ENCODE data around the gene GLCE.
A peak's percentile ranks its signal among the peaks of the same experiment; 100 is the strongest.

The GLCE gene

DNA sequence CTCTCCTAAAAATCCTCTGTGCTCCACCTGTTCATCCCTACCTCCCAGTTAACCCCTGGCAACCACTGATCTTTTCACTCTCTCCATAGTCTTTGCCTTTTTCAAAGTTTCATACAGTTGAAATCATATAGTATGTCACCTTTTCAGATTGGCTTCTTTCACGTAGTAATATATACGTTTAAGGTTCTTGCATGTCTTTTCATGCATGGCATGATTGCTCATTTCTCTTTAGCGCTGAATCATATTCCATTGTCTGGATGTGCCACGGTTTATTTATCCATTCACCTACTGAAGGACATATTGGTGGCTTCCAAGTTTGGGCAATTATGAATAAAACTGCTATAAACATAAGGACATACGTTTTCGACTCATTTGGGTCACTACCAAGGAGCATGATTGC is 28.7 kb downstream of the GLCE start:
- no peak overlapping the region for H3K4me3 ChIP-seq (ENCODE audit: low read length)
- DNase-seq (ENCODE audit: low read depth, low spot score) = no peak

DNA sequence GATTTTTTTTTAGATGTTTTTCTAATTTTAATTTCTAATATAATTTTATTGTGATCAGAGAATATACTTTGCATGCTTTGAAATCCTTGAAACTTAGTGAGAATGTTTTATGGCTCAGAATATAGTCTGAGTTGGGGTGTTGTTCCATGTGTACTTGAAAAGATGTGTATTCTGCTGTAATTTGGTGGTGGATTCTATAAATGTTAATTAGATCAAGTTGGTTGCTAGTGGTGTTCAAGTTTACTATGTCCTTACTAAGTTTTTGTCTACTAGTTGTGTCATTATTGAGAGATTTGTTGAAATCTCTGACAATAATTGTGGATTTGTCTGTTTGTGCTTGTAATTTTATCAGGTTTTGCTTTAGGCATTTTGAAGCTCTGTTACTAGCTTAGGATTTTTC is 29.7 kb downstream of the GLCE start:
- H3K4me3 ChIP-seq (ENCODE audit: low read length) = no peak overlapping the region
- DNase-seq (ENCODE audit: low read depth, low spot score) = no peak

DNA sequence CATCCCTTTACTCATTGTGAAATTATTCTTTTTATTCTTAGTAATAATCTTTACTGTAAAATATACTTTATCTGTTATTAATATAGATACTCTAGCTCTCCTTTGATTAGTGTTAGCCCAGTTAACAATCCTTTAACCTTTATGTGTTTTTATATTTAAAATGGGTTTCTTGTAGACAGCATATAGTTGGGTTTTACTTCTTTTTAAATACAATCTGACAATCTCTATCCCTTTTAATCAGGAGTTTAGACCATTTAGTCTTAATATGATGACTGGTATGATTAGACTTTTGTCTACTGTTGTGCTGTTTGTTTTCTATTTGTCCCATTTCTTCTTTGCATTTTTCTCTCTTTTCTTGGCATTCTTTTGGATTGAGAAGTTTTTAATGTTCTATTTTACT is 30.1 kb downstream of the GLCE start:
- no peak for DNase-seq (ENCODE audit: low read depth, low spot score)
- H3K4me3 ChIP-seq (ENCODE audit: low read length) = no peak overlapping the region

DNA sequence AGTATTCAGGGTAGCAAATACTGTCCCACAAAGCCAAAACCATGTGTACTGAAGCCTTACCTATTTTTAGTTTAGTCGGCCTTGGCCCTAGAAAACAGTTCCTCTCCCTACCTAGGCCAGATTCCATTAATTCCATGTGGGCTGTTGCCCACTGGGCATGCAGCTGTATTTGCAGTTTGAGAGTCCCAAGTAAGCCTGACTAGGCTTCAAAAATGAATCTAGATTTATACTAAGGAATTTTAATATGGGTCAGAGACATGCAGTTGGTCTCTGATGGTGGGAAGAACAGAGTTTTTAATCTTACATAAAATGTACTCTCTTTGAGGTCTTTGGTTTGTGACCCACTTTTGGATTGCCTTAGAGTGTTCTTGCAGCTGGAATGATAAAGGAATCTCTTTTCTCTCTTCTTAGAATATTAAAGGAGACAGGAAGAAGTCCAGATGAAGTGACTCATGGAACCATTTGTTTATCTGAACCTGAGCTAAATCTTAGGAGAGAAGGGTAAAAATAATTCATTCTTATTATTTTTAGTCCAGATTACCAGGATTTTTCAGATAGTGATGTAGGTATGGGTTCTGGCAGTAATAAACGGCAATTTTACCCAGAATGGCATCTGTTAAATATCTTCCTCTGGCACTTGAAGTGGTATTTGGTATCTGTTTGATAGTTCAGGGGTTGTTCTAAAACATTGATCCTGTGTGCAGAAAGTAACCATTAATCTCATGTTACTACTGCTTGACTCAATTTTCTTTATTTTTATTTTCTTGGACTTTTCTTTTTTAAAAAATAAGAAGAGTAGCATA is 33.8 kb downstream of the GLCE start:
- DNase-seq (ENCODE audit: low read depth, low spot score) = no peak
- no peak overlapping the region for H3K4me3 ChIP-seq (ENCODE audit: low read length)

DNA sequence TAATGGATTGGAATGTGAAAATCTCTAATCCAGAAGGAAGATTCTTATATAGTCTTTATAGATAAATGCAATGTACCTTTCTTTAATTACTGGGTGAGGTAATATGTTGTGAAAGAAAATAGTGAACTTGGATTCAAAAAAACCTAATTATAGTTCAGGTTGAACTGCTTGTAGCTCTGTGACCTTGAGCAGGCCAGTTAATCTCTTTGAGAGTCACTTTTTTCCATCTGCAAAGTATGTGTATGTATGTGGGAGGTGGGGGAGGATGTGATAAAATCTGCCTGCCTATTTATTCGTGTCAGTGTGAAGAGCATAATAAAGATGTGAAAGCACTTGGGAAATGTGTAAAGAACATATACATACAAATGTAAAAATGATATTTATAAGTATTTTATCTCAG is 34.4 kb downstream of the GLCE start:
- no peak for DNase-seq (ENCODE audit: low read depth, low spot score)
- no peak overlapping the region for H3K4me3 ChIP-seq (ENCODE audit: low read length)

DNA sequence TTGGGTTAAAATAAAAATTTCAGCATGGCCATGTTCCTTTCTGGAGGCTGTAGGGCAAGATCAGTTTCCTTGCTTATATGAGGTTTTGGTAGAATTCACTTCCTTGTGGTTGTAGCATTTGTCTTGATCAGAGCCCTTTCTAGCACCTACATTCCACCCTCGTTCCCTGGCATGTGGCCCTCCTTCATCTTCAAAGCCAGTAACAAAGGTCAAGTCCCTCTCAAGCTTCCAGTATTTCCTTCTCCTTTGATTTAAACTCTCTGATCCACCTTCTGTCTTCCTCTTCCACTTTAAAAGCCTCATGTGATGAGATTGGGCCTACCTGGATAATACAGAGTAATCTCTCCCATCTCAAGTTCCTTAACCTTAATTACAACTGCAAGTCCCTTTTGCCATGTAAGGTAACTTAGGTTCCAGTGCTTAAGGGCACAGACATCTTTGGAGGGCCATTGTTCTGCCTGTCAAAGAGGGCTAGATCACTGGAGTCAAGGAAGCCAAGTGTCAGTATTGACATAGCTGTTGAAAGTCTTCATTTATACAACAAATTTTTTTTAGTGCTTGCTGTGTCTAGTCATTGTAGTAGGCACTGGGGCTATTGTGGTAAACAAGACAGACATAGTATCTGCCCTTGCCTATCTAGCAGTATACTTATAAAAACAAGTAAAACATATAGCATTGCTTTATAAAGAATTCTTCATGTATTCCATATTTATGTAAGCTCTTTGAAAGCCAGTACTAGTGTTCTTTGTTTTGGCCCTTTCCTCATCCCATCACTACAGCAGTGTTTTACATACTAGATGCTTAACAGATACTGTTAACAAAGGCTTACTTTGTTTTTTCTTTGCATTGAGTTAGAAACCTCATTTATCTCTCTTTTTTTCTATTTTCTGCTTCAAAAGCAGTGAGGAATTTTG is 40.7 kb downstream of the GLCE start:
- no peak overlapping the region for H3K4me3 ChIP-seq (ENCODE audit: low read length)
- DNase-seq (ENCODE audit: low read depth, low spot score) = no peak

DNA sequence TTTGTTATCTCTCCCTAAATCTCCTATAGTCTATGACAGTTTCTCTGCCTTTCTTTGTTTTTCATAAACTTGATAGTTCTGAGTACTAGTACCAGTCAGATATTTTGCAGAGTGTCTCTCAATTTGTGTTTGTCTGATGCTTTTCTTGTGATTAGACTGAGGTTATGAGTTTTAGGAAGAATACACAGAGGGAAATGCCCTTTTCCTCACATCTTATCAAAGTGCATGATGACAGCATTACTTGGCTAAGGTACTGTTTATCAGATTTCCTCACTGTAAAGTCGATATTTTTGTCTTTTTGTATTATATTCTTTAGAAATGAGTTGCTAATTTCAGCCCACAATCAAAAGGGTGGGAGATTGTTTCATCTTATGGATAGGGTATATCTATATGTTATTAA is 45.6 kb downstream of the GLCE start:
- H3K4me3 ChIP-seq (ENCODE audit: low read length) = no peak overlapping the region
- no peak for DNase-seq (ENCODE audit: low read depth, low spot score)

DNA sequence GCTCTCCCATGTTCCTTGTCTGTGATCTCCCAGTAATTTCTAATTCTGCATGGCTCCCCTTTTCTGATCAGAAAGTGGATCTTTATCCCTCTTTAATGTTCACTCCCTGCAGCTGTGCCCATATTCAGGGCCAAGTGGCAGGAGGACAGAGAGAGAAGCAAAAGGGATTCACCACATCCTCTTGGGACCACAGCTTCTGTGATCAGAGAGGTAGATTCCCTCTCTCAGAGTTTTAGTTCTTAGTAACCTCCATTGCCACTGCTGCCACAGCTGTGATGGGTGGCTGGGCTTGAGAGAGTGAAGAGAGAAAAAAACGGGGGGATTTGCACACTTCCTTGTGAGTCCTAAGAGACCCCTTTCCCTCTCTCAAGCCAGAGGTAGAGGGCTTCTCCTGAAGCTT is 49.2 kb downstream of the GLCE start:
- DNase-seq (ENCODE audit: low read depth, low spot score) = peak; percentile 54
- no peak overlapping the region for H3K4me3 ChIP-seq (ENCODE audit: low read length)

DNA sequence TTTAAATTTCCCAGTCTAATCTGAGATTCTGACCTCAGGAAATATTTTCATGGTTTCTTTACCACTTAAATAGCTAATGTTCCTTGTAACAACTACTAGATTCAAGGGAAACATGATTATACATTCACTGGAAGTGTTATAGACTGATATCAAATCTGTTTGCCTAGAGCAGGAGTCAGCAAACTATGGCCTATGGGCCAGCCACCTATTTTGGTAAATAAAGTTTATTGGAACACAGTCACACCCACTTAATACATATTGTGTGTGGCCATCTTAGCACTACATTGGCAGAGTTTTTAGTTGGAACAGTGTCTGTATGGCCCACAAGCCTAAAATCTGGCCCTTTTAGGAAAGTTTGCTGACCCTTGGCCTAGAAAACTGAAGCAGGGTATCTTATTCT is 50.1 kb downstream of the GLCE start:
- no peak for DNase-seq (ENCODE audit: low read depth, low spot score)
- no peak overlapping the region for H3K4me3 ChIP-seq (ENCODE audit: low read length)

DNA sequence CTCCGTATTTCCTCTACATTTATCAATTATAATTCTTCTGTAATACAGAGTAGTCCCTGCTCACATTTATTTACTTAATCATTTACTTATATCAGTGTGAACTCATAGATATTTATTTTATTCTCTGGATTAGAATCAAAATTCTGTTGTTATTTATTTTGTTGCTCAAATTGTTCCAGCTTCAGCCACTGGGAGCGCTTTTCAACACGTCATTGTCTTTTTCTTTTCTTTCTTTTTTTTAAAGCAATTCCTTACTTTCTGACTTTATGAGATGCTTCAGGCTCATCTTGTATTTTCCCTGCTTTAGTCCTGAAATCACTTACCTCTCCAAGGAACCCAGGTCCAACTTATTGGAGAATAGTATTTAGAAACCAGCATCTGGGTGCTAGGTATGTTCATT is 53.4 kb downstream of the GLCE start:
- H3K4me3 ChIP-seq (ENCODE audit: low read length) = no peak overlapping the region
- no peak for DNase-seq (ENCODE audit: low read depth, low spot score)

DNA sequence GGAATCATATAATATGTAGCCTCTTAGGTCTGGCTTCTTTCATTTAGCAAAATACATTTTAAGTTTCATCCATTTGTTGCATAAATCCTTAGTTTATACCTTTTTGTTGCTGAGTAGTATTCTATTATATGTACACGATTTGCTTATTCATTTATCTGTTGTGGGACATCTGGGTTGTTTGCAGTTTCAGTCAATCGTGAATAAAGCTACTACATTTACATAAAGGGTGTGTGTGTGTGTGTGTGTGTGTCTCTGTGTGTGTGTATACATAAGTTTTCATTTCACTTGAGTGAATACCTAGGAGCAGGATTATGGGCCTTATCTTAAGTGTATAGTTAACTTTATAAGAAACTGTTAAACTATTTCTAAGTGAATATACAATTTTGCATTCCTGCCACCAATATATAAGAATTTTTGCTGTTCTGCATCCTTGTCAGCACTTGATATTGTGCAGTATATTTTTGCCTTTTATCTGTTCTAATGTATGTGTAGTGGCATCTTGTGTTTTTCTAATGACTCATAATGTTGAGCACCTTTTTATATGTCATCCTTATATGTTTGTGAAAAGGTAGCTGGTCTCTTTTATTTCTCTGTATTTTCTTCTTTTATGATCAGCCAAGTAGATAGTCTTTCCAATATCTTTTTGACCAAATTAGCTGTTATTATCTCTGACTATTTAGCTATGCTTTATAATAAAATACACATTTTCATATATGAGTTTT is 55.0 kb downstream of the GLCE start:
- H3K4me3 ChIP-seq (ENCODE audit: low read length) = no peak overlapping the region
- no peak for DNase-seq (ENCODE audit: low read depth, low spot score)

DNA sequence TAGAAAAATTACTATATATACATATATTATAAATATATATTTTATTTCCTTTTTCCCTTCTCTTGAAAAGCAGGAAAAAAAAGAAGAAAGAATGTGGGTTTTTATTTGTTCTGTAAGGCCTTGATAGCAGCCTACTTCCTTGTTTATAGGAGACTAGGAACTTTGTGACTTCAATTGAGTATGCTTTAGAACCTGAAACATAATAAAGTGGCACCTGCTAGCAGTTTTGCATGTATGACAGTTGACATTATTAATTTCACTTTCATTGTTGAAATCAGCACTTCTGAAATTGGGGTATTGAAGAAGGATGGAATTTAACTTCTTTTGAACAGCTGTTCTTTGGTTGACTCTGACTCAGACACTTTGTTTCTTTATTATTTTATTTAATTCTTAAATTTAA is 56.9 kb downstream of the GLCE start:
- no peak for DNase-seq (ENCODE audit: low read depth, low spot score)
- no peak overlapping the region for H3K4me3 ChIP-seq (ENCODE audit: low read length)

DNA sequence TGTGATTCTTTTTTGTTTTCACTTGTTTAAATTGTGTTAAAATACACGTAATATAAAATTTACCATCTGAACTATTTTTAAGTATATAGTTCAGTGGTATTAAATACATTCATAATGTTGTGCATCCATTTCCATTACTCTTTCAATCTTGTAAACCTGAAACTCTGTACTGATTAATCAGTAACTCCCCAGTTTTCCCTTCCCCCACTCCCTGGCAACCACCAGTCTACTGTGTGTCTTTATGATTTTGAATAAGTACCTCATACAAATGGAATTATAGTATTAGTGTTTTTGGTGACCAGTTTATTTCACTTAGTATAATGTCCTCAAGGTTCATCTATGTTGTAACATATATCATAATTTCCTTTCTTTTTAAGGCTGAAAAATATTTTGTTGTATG is 59.3 kb downstream of the GLCE start:
- no peak overlapping the region for H3K4me3 ChIP-seq (ENCODE audit: low read length)
- no peak for DNase-seq (ENCODE audit: low read depth, low spot score)

DNA sequence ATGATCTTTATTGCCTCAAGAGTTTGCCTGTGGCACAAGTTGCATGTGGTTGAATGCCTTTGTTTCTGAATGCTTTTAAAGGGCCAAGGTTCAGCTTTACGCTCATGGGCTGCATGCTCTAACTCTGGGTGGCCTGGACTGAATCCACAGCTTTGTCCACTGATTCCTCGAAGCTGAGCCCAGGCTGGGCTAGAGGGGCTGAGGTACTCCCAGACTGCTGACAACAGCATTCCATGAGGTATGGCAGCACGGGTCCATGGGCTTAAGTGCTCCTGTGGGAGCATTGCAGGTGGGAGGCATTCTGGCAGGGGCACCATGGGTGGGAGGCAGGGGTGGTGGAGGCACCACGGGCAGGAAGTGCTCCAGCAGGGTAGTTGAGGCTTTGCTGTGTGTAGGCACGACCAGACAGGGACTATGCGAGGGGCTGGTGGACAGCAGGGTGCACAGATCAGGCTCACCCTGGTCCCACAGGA is 61.6 kb downstream of the GLCE start:
- no peak for DNase-seq (ENCODE audit: low read depth, low spot score)
- H3K4me3 ChIP-seq (ENCODE audit: low read length) = no peak overlapping the region

DNA sequence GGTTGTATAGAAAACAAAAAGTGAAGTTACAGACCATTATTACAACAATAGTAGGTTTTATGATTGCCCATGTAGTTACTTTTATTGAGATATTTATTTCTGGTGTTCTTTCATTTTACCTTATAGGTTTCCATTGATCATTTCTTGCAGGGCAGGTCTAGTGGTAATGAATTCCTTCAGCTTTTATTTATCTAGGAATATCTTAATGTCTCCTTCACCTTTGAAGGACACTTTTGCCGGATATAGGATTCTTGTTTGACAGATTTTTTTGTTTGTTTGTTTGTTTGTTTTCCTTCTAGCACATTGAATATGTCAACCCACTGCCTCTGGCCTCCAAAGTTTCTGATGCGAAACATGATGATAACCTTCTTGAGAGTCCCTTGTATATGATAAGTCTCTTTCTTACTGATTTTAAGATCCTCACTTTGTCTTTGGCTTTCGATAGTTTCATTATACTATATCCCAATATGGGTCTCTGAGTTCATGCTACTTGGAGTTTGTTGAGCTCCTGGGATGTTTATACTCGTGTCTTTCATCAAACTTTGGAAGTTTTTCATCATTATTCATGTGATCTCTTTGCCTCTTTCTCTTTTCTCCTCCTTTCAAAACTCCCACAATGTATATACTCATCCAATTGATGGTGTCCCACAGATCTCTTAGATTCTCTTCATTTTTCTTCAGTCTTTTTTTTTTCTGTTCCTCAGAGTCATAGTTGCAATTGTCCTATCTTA is 62.8 kb downstream of the GLCE start:
- DNase-seq (ENCODE audit: low read depth, low spot score) = no peak
- no peak overlapping the region for H3K4me3 ChIP-seq (ENCODE audit: low read length)

DNA sequence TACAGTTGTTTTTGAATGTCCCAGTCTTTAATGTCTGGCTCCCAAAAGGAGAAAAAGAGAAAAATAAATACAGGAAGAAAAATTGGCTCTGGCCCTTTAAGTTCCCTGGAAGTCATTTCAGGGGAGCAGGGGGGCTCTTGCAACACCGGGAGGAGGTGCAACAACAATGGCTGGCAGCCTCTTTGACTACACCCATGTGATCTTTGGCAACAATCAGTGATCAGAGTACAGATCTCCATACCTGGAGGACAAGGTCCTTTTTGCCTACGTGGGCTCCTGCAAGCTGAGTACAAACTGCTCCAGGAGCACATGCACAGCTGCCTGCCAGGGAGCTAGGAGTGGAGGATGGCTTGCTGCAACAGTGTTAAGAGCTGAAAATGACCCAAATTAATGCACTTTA is 63.9 kb downstream of the GLCE start:
- H3K4me3 ChIP-seq (ENCODE audit: low read length) = no peak overlapping the region
- DNase-seq (ENCODE audit: low read depth, low spot score) = no peak

DNA sequence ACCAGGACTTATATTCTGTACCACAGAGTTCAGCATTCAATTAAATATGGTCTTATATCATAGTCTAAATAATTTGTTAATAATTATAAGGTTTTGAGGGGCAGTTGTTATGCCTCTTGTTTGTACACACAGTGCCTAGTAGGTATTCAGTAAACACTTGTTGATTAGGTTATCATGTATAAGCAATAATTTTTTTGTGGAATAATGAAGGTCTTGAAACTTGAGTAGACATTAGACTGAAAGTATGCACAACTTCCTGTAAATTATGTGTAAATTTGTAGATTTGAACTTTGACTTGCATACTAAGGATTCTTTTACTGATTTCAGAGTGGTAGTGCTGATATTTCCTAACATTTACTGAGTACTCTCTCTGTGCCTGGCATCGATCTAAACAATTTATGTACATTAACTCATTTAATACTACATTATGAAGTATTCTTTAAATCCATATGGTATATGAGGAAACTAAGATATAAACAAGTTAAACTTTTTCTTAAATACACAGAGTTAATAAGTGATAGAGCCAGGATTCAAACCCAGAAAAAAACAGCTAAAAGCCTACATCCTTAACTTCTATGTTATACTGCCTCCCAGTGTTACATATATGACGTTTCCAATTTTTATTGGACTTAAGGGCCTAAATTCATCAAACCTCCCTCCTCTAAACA is 65.1 kb downstream of the GLCE start:
- no peak overlapping the region for H3K4me3 ChIP-seq (ENCODE audit: low read length)

DNA sequence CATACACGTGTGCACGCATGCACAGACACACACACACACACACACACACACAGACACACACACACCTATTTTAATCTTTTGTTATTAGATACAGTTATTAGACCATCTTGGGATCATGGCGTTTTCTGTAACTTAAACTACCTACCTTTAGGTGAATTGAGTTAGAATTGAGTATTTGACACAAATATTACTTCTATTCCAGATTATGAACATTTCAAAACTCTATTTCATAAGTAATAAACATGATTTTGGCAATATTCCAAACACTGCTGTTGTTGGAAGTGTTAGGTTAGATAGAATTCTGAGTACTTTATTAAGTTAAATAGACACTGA is 65.6 kb downstream of the GLCE start:
- DNase-seq (ENCODE audit: low read depth, low spot score) = no peak
- H3K4me3 ChIP-seq (ENCODE audit: low read length) = no peak overlapping the region

More for the DNA sequence above, 65.1 kb downstream of the GLCE start:
- peak; percentile 11 for DNase-seq (ENCODE audit: low read depth, low spot score)

DNA sequence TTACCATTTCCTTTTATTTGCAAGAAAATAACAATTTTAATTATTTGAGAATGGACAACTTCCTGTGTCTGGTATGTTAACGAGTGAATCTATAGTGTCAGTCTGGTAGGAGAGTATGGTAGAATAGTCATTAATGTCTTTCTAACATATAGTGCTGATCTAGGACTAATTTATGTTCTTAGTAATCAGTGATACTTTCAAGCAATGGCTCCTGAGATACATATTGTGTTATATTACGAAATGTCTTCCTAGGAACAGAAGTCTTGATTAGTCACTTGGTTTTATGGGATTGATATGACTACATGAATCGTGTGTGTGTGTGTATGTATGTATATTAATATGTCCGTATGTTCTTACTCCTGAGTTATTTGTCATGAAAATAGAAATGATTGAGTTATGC is 71.7 kb downstream of the GLCE start:
- DNase-seq (ENCODE audit: low read depth, low spot score) = no peak
- H3K4me3 ChIP-seq (ENCODE audit: low read length) = no peak overlapping the region

Measured in Jurkat, Clone E6-1 (cell line).